Gastrocnemius medialis (tissue), 4 donors: Measurements from ENCODE around the gene SERPINE2.

ENCODE experiments used
- CTCF ChIP-seq, 5 experiments: fragments of 450-650 bp in 3 of 5; fragments of 200-600 bp in 2 of 5; sonication (generic) in 2 of 5; IDR thresholded peaks in 4 of 5; conservative IDR thresholded peaks in 1 of 5; 1 replicate in 4 of 5; 2 replicates in 1 of 5; pipeline ENCODE4 v1.5.1; 2016 to 2019; ENCODE audit warnings: antibody characterized with exemption in 5 of 5, mild to moderate bottlenecking in 3 of 5, moderate library complexity in 3 of 5
- POLR2A ChIP-seq, 2 donors: fragments of 450-650 bp; IDR thresholded peaks; one replicate each; pipeline ENCODE4 v1.6.1; 2017; ENCODE audit warnings: antibody characterized with exemption in 2 of 2, mild to moderate bottlenecking in 2 of 2, moderate library complexity in 2 of 2

- TF ChIP-seq CTCF (IDR thresholded peaks at IDR 0.05 in 4 of 5, conservative IDR thresholded peaks at IDR 0.05 in 1 of 5) (no peak), POLR2A (IDR thresholded peaks at IDR 0.05) (no peak)
Observed at GRCh38 chr2:223980397-223980735, 58.7 kb downstream of the SERPINE2 start.
